Measurements from ENCODE around the gene PDGFA.
A peak's percentile ranks its signal among the peaks of the same experiment; 100 is the strongest.

PDGFA gene

DNA sequence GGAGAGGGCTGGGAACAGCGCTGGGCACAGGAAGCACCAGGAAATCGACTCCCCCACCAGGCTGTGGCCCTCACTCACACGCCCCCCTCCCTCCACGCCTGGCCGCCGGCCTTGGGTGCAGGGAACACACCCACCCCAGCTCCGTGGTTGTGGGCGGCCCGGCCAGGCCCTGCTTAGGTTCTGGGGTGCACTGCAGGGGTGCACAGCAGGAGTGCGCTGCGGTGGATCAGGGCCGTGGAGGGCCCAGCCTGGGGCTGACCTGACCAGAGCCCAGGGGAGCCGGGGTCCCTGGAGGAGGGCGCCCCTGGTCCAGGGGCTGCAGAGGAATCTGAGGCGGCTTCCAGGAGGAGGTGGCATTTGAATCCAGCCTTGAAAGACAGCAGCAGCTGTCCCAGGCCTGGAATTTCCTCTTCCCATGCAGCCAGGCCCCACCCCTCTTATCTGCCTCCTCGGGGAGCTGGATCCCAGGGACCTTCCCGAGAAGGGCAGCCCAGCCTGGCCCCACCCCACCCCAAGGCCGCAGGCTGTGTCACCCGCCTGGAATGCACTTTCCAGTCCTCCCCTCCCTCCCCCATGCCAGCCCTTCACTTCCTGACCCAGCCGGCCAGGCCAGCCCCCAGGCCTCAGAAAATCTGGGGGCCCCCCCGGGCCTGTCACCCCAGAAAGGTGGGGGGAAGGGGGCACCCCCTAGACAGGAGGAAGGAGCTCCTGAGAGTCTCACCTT lies 18.4 kb upstream of the PDGFA start:
- no peak for DNase-seq (ENCODE audit: low read depth in 2 of 2, low spot score in 1 of 2)

DNA sequence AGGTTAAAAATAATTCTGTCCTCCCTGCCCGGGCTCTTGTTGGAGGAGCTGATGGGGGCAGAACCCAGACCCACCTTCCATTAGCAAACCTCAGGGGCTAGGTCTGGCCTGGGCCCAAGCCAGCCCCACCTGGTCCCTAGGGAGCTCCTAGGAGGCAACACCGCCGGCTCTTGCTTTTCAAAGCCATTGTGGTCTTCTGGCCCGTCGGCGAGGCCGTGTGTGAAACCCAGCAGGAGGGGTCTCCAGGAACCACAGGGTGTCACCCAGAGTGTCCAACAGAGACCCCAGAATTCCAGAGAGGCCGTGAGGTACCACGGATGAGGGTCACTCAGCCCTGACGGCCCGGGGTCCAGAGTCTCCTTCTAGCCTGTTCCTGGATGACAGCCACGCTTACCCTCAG lies 16.6 kb upstream of the PDGFA start:
- DNase-seq (ENCODE audit: low read depth in 2 of 2, low spot score in 1 of 2): no peak

DNA sequence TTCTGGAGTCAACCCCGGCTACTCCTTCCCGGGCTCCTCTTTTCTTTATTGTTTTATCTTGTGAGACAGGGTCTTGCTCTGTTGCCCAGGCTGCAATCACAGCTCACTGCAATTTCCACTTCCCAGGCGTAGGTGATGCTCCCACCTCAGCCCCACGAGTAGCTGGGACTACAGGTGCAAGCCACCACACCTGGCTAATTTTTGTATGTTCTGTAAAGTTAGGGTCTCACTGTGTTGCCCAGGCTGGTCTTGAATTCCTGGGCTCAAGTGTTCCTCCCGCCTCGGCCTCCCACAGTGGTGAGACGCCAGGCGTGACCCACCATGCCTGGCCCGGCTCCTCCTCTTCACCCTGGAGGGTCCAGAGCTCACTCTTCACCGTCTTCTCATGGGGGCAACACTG lies 15.3 kb upstream of the PDGFA start:
- no peak for DNase-seq (ENCODE audit: low read depth in 2 of 2, low spot score in 1 of 2)

DNA sequence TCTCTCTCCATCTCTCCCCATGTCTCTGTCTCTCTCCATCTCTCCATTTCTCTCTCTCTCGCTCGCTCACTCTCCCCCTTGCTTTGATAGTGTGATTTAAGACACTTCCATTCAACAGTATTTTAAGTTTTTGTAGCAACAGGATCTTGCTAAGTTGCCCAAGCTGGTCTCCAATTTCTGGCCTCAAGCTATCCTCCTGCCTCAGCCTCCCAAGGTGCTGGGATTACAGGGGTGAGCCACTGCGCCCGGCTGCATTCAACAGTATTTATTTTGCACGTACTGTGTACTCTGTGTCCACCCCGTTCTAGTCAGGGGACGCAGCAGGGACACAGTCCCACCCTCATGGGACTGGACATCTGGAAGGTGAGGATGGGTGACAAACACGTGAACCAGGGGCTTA lies 14.4 kb upstream of the PDGFA start:
- DNase-seq (ENCODE audit: low read depth in 2 of 2, low spot score in 1 of 2): no peak

DNA sequence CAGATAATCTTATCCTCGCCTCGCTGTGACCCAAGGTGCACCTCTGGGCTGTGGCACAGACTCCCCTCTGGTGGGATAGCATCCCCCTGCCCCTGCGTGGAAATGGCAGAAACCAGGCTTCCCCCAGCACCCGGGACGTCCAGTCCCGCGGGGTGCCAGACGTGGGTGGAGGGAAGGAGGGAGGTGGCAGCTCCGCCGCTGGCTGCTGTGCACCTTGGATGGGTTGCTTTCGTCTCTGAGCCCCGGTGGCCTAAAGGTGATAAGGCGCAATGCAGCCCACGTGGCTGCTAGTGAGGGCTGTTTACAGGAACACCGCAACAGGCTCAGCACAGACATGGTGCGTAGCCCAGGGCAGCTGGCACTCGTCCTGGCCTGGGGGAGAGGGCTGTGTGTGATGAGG lies 13.6 kb upstream of the PDGFA start:
- DNase-seq (ENCODE audit: low read depth in 2 of 2, low spot score in 1 of 2): no peak

DNA sequence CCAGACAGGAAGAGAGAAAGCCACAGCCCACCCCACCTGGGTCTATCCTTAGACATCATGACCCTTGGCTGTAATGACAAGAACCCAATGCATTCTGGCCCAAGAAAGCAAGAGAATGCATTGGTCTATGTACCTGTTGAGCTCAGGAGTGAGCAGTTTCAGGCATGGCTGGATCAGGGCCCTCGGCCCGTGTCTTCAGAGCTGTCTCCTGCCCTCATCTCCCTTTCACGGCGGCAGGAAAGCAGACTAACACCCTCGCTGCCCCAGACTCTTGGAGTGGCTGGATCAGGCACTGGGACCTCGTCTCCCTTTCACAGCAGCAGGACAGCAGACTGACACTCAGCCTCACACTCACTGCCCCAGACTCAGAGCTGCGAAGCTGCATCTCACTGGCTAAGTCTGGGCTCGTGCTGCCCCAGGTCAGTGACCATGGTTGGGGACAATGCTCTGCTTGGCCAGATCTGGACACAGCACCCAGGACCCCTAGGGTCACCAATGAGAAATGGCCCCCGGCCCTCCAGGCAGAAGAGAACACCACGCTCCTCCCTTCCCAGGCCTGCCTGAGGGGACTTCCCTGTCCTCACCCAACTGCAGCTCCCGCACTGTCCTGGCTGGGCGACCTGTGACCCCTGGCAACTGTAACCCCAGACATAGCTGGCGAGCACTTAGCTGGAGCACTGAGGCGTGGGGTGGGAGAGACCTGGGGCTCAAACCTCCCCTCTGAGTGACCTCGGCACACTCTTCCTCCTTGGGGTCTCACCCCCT lies 12.9 kb upstream of the PDGFA start:
- DNase-seq (ENCODE audit: low read depth in 2 of 2, low spot score in 1 of 2): no peak

DNA sequence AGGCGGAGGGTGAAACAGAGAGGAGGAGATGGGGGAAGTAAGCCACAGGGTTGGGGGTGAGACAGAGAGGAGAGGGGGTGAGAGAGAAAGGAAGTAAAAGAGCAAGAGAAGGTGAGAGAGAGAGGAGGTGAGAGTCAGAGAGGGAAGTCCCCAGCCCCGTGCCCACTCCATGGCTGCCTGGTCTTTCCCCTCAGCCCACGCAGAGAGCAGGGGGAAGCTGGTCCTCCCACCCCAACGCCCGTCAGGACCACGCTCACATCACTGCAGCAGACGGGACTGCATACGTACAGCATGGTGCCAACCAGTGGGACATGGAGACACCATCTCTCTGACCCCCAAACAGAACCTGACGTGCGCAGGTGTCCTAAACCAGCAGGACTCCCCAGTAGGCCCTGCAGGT lies 12.1 kb upstream of the PDGFA start:
- peak in 1 of 2 donors; percentile 52 for DNase-seq (ENCODE audit: low read depth in 2 of 2, low spot score in 1 of 2)

DNA sequence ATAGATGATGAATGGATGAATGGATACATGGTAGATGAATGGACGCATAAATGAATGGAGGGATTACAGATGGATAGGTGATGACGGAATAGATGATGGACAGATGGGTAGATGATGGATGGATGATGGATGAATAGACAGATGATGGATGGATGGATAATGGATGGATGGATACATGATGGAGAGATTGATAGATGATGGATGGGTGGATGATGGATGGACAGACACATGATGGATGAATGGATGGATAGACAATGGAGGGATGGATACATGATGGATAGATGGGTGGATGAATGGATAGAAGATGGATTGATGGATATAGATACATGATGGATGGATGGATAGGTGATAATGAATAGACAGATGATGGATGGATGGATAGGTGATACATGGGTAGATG lies 8.8 kb upstream of the PDGFA start:
- DNase-seq (ENCODE audit: low read depth in 2 of 2, low spot score in 1 of 2): no peak

DNA sequence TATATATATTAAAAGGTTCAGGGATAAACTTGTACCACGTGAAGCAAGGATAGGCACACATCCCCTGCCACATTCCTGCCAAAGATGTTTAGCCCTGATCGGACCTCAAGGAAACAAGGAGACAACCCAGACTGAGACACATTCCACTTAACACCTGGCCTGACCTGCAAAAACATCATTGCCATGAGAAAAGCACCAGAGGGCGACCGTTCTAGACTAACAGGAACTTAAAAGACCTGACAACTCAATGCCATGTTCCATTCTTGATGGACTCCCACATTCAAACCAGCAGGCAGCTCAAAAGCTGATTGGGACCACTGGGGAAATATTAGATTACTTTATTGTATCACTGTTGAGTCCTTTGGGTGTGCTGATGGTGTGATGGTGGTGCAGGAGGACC lies 8.1 kb upstream of the PDGFA start:
- no peak for DNase-seq (ENCODE audit: low read depth in 2 of 2, low spot score in 1 of 2)

DNA sequence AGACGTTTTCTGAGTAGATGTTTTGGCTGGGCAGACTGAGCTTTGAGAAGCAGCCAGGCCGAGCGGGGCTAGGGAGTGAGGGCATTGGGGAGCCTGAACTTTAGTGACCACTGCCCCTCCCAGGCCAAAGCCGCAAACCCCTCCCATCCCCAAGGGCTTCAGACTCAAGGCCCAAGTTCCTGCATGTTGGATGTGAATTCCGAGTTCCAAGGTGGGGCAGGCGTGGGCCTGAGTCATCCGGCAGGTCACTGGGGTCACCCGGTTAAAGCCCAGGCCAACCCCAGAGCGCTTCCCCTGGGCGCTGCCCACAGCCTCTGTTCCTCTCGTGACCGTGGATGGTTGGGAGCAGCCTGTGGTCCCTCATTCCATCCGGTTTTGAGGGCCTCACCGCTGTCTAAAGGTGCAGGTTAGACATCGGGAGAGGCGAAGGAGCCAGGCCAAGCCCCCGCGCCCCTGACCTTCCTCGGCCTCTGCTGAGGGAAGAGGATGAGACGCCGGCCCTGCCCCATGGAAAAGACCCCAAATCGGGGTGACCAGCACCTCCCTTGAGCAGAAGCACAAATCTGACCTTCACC lies 6.9 kb upstream of the PDGFA start:
- no peak for DNase-seq (ENCODE audit: low read depth in 2 of 2, low spot score in 1 of 2)

DNA sequence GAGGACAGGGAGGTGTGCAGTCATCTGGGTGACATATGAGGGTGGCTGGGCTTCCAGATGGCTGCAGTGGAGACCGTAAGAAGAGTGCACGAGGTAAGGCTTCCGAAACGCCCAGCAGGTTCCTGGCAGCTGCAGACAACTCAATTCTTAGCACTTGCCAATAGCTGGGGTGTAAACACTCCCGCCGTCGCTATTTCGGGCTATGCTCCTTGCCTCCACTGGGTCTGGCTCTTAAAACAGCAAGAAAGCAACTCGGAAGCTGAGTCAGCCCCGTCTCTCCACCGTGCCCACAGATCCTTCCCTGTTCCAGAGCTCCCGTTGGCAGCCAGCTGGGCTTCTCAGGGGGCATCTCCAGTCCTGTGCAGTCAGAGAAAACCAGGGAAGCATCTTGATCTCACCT lies 6.1 kb upstream of the PDGFA start:
- no peak for DNase-seq (ENCODE audit: low read depth in 2 of 2, low spot score in 1 of 2)

DNA sequence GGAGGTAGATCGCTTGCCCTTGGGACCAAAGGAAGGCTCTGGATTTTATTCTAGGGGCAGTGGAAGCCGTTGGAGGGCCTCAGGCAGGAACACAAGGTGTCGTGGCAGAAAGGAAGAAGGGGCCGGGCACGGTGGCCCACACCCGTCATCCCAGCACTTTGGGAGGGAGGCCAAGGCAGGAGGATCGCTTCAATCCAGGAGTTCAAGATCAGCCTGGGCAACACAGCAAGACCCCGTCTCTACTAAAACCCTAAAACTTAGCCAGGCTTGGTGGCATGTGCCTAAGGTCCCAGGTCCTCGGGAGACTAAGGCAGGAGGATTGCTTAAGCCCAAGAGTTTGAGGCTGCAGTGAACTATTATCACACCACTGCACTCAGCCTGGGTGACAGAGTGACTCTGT lies 5.2 kb upstream of the PDGFA start:
- no peak for DNase-seq (ENCODE audit: low read depth in 2 of 2, low spot score in 1 of 2)

DNA sequence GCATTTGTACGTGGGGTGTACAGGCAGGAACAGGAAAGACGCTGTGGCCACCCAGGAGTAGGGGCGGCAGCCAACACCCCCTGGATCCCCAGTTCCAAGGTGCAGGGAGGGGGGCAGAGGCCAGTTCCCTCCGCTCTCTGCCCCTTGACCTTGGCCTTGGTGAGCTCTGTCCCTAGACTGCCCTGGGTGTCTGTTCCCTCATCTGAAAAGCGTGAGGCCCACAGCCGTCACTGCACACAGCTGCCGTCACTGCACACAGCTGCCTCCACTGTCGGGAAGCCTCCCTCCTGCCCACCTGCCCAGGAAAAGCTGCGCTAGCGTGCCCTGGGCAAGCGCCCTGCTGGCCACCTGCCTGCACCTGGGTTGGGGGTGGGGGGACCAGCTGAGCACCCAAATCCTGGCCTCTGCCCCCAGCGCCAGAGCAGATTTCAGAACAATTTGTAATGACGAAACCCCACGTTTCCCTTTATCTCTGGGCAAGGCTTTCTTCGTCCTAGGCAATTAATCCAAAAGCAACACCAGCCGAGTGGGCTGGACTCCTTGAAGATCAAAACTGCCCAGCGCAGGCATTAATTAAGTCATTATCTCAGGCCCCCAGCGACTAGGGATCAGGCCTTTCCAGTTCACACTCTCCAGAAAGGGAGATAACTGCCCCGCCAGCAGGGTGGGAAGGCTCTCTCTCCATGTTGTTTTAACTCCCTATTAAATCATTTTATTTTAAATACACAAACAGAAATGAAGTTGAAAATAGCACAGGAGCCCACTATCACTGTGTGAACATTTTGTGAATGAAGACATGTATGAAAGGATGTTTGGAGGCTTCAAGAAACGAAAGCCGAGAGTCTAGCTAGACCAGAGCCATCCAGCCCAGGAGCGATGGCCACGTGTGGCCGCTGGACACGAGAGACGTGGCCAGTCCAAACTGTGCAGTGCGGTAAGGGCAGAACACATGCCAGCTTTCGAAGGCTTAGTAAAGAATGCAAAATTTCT lies 4.0 kb upstream of the PDGFA start:
- DNase-seq (ENCODE audit: low read depth in 2 of 2, low spot score in 1 of 2): no peak

DNA sequence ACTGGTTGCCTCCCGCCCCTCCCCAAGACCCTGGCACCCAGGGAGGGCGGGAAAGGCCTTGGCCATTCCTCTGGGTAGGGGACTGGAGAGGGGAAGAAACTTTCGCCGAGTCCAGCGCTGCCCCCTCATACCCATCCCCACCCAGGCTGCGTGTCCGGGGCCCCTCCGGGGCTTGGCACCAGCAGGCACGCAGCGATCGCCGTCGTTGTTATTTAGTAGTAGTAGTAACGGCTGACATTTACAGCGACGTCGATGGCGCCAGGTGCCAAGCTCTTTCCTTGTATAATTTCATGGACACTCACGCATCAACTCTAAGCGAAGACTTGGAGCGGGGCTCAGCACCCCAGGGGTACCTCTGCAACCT lies 3.3 kb upstream of the PDGFA start:
- DNase-seq (ENCODE audit: low read depth in 2 of 2, low spot score in 1 of 2): no peak

DNA sequence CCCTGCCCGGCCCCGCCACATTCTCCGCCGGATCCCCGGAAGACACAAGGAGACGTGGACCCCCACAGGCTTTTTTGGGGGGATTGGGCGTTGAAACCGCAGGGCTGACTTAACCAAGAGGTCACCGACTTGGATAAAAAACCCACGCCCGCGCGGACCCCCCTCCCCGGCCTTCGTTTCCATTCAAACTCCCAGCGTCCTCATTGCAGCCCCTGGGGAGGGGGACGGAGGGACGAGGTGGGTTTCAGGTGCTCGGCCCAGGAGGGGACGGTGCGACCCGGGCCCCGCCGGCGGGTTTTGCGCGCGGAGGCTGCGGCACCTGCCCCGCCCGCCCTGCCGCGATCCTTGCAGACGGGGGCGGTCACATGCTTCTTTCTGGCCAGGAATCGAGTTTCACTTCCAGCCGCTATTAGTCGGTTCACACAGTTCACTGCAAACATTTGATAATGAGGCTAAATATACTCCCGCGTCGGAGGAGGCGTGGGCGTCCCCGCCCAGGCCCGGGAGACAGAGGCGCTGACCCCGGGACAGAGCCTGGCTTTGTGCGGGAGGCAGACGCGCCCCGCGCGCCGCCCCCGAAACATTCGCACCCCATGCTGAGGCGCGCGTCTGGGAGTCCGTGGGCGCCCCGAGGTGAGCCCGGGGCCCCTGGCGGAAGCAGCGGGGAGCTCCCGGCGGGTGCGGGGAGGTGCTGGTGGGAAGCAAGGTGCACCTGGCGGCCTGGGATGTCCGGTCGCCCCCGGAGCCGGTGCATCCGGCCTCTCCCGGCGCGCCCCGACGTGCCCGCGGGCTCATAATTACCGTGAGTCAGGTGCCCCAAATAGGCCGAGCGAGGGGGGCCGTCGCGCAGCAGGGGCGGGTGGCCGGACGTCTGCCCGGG lies 2.7 kb upstream of the PDGFA start:
- no peak for DNase-seq (ENCODE audit: low read depth in 2 of 2, low spot score in 1 of 2)

DNA sequence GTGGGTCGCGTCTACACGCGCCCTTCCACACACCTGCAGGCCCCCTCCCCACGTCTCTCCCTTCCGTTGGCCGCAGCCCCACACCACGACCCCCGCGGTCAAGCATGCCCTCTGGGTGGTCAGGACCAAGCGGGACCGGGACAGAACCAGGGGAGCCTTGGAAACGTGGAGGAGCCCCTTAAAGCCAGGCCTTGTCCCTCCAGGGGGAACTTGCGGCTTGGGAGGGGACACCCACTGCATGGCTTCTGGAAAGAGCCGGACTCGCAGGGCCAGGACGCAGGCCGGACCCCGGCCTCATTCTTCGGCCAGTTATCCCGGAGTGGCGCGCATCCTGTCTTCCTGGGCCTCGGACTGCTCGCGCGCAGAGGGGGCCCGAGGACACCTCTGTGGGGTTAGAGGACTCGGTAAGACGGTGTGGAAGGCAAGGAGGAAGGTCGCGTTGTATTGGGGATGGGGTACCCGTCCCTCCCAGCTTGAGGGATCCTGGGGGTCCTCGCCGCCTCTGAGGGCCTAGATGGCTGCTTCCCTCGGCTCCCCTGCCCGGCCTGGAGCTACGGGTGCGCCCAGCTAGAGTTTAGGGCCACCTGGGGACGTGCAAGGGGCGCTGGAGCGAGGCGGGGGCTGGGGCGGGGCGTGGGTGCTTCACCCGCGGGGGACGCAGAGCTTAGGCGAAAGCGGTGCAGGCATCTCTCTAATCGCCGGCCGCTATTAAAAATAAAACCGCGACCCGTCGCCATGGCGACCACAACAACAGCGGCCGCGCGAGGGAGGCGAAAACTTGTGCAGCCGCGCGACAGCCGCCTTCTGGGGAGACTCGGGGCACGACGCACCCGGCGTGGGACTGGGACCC lies 1.8 kb upstream of the PDGFA start:
- DNase-seq (ENCODE audit: low read depth in 2 of 2, low spot score in 1 of 2): no peak

DNA sequence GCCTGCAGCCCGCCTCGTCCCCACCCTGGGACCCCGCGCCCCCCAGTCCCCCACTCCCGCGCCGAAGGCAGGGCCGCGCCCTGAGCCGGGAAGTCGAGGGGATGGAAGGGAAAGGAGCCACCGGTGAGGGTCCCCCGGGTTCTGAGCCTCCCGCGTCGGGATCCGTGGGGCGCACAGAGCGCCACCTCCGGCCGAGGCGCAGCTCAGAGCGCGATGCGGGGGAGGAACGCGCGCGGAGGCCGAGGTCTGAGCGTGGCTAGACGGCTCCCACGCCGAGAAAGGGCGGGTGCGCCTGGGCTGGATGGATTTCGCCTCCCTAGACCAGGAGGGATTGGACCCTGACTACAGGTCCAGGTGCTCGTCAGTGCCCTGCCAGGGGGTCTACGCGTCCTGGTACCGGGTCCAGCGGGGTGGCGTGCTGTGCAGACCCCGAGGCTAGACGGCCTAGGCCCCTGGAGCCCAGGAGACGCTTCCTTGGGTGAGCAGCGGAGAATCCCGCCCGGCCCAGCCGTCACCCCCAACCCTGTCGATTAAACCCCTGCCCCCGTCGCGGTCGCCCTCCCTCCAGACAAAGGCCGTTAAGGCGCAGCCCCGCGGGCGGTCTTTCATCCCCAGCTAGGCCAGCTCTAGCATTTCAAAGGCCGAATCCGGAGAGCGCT lies 986 bp upstream of the PDGFA start:
- DNase-seq (ENCODE audit: low read depth in 2 of 2, low spot score in 1 of 2): no peak

DNA sequence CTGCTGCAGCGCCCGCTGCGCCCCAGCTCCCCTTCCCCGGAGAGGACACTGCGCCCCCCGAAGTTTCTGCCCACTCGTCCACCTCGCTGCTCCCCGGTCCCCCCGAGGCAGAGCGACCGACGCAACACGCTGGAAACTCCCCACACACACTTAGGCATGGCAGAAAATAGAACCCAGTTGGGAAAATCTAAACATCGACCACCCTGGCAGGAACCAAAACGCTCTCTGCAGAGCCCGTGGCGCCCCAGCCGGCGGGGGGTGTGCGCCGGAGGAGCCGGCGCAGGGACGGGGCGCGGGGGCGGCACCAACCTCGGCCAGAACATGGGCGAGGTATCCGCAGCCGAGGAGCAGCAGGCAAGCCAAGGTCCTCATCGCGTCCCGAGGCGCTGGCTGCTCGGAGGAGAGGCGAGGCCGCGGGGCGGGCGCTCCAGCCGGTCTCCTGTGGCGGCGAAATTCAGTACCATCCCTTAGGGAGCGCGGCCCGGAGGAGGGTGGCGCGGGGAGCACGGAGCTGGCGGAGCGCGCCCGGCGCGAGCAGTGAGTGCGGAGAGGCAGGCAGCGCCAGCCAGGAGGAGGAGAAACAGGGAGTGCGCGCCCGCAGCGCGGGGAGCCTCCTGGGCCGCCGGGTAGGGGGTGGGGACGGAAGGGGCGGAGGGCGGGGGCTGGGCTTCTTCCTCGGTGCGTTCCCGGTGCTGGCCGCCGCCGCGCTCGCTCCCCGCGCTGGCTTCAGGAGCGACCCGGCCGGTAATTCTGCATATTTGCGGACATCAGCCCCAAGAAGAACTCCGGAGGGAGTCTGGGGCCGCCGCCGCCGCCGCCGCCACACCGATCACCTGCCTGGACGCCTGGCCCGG lies 789 bp downstream of the PDGFA start:
- no peak for DNase-seq (ENCODE audit: low read depth in 2 of 2, low spot score in 1 of 2)

Measured in stimulated activated CD8-positive, alpha-beta memory T cell treated with anti-CD3 and anti-CD28 coated beads, Interleukin-4, amount 100 ng/mL, for 4 hours (primary cell).